GM18499 (cell line): ENCODE data around the gene ATP2C2.

Experiments used
- ATAC-seq: cut with Tn5 transposase; IDR thresholded peaks from one replicate; pipeline ENCODE4 v1.9.1; 2021; ENCODE audit warnings: moderate number of reproducible peaks; ENCODE audit not compliant: insufficient read depth, unreplicated experiment

Gene ATP2C2

GRCh38 chr16:84360748-84361147, 7.6 kb upstream of the ATP2C2 start:
- no peak for ATAC-seq

GRCh38 chr16:84361546-84361945, 6.8 kb upstream of the ATP2C2 start:
- no peak for ATAC-seq

- ATAC-seq, result no peak
Measured at GRCh38 chr16:84362471-84362941, 5.8 kb upstream of the ATP2C2 start.

- no peak for ATAC-seq
Measured at GRCh38 chr16:84366208-84366607, 2.1 kb upstream of the ATP2C2 start.

- no peak for ATAC-seq
Measured at GRCh38 chr16:84367297-84367680, 1.0 kb upstream of the ATP2C2 start.

GRCh38 chr16:84367750-84368307, 509 bp upstream of the ATP2C2 start:
- no peak for ATAC-seq

GRCh38 chr16:84369105-84369504, 767 bp downstream of the ATP2C2 start:
- no peak for ATAC-seq

- ATAC-seq, result no peak
Measured at GRCh38 chr16:84369938-84370627, 1.7 kb downstream of the ATP2C2 start.

- no peak for ATAC-seq
Measured at GRCh38 chr16:84370723-84371552, 2.6 kb downstream of the ATP2C2 start.

- no peak for ATAC-seq
Measured at GRCh38 chr16:84371553-84371865, 3.2 kb downstream of the ATP2C2 start.

GRCh38 chr16:84373907-84374489, 5.7 kb downstream of the ATP2C2 start:
- no peak for ATAC-seq

GRCh38 chr16:84378099-84378498, 9.8 kb downstream of the ATP2C2 start:
- ATAC-seq, result no peak

- ATAC-seq, result no peak
Measured at GRCh38 chr16:84378567-84378966, 10.2 kb downstream of the ATP2C2 start.

- no peak for ATAC-seq
Measured at GRCh38 chr16:84379008-84379708, 10.8 kb downstream of the ATP2C2 start.

GRCh38 chr16:84379709-84380362, 11.5 kb downstream of the ATP2C2 start:
- ATAC-seq, result no peak

- ATAC-seq, result no peak
Measured at GRCh38 chr16:84380405-84380804, 12.1 kb downstream of the ATP2C2 start.

GRCh38 chr16:84382396-84382795, 14.1 kb downstream of the ATP2C2 start:
- ATAC-seq, result no peak

GRCh38 chr16:84383106-84383505, 14.8 kb downstream of the ATP2C2 start:
- ATAC-seq, result no peak

GRCh38 chr16:84386047-84386446, 17.7 kb downstream of the ATP2C2 start:
- ATAC-seq, result no peak

GRCh38 chr16:84387021-84387420, 18.7 kb downstream of the ATP2C2 start:
- no peak for ATAC-seq
